ENCODE results near the gene SFMBT2.
A peak's percentile ranks its signal among the peaks of the same experiment; 100 is the strongest.
"Not testable (repeated sequence)": the region's sequence is repeated elsewhere in the genome, so short reads cannot be mapped to it uniquely, and the experiment has no call there.

Gene SFMBT2

GRCh38 chr10:7320072-7320471 lies 90.8 kb downstream of the SFMBT2 start:
- no peak for DNase-seq (ENCODE audit: low spot score)

GRCh38 chr10:7319632-7320031 lies 91.2 kb downstream of the SFMBT2 start:
- no peak for DNase-seq (ENCODE audit: low spot score)

- no peak for DNase-seq (ENCODE audit: low spot score)
These were observed 92.0 kb downstream of the SFMBT2 start for GRCh38 chr10:7318836-7319235.

GRCh38 chr10:7317786-7318446 lies 92.9 kb downstream of the SFMBT2 start:
- no peak for DNase-seq (ENCODE audit: low spot score)

- no peak for DNase-seq (ENCODE audit: low spot score)
These were observed 94.0 kb downstream of the SFMBT2 start for GRCh38 chr10:7316839-7317238.

GRCh38 chr10:7315906-7316305 lies 94.9 kb downstream of the SFMBT2 start:
- no peak for DNase-seq (ENCODE audit: low spot score)

GRCh38 chr10:7314170-7314569 lies 96.7 kb downstream of the SFMBT2 start:
- no peak for DNase-seq (ENCODE audit: low spot score)

- DNase-seq (ENCODE audit: low spot score) = no peak
These were observed 98.4 kb downstream of the SFMBT2 start for GRCh38 chr10:7312488-7312857.

- not testable (repeated sequence) for DNase-seq (ENCODE audit: low spot score)
These were observed 98.9 kb downstream of the SFMBT2 start for GRCh38 chr10:7311850-7312487.

GRCh38 chr10:7311218-7311849 lies 99.5 kb downstream of the SFMBT2 start:
- no peak for DNase-seq (ENCODE audit: low spot score)

GRCh38 chr10:7310076-7310475 lies 100.8 kb downstream of the SFMBT2 start:
- no peak for DNase-seq (ENCODE audit: low spot score)

- no peak for DNase-seq (ENCODE audit: low spot score)
These were observed 102.0 kb downstream of the SFMBT2 start for GRCh38 chr10:7308826-7309225.

- no peak for DNase-seq (ENCODE audit: low spot score)
These were observed 104.2 kb downstream of the SFMBT2 start for GRCh38 chr10:7306616-7307015.

- no peak for DNase-seq (ENCODE audit: low spot score)
These were observed 104.7 kb downstream of the SFMBT2 start for GRCh38 chr10:7306147-7306546.

- DNase-seq (ENCODE audit: low spot score) = no peak
These were observed 105.8 kb downstream of the SFMBT2 start for GRCh38 chr10:7305053-7305452.

GRCh38 chr10:7304110-7304509 lies 106.7 kb downstream of the SFMBT2 start:
- no peak for DNase-seq (ENCODE audit: low spot score)

GRCh38 chr10:7302930-7303557 lies 107.8 kb downstream of the SFMBT2 start:
- no peak for DNase-seq (ENCODE audit: low spot score)

- no peak for DNase-seq (ENCODE audit: low spot score)
These were observed 108.4 kb downstream of the SFMBT2 start for GRCh38 chr10:7302392-7302906.

GRCh38 chr10:7301006-7301778 lies 109.6 kb downstream of the SFMBT2 start:
- DNase-seq (ENCODE audit: low spot score) = peak; percentile 70

- no peak for DNase-seq (ENCODE audit: low spot score)
These were observed 110.4 kb downstream of the SFMBT2 start for GRCh38 chr10:7300384-7300971.

GRCh38 chr10:7299601-7300325 lies 111.1 kb downstream of the SFMBT2 start:
- not testable (repeated sequence) for DNase-seq (ENCODE audit: low spot score)
